Upper lobe of right lung (tissue), 1 donor: ENCODE measurements around the gene DONSON. TPM values are rescaled to one million over a fixed set of nuclear protein-coding genes. Genes with fewer than 3 reads are reported as not detected.

Experiments
- ATAC-seq: fragments of 200-7000 bp; cut with Tn5 transposase; one replicate; pipeline ENCODE4 v1.9.1; 2020; ENCODE audit warnings: mild to moderate bottlenecking, moderate library complexity
- DNase-seq: peaks from one replicate; pipeline ENCODE4 v3.0.0-alpha.2; 2020
- H3K27ac ChIP-seq: fragments of 200-600 bp; one replicate; pipeline ENCODE4 v1.8.0; 2022
- H3K27me3 ChIP-seq: fragments of 200-600 bp; one replicate; pipeline ENCODE4 v1.8.0; 2022; ENCODE audit warnings: mild to moderate bottlenecking
- H3K36me3 ChIP-seq: fragments of 200-600 bp; one replicate; pipeline ENCODE4 v1.8.0; 2022
- H3K4me1 ChIP-seq: fragments of 200-600 bp; one replicate; pipeline ENCODE4 v1.8.0; 2022
- H3K4me3 ChIP-seq: fragments of 200-600 bp; one replicate; pipeline ENCODE4 v1.8.0; 2022; ENCODE audit warnings: mild to moderate bottlenecking
- H3K9me3 ChIP-seq: fragments of 200-600 bp; one replicate; pipeline ENCODE4 v1.8.0; 2022
- CTCF ChIP-seq: fragments of 200-600 bp; IDR thresholded peaks from one replicate; pipeline ENCODE4 v1.8.0; 2022; ENCODE audit warnings: antibody characterized with exemption
- intact Hi-C: fragments of 100-400 bp; cut with DNase I; formaldehyde crosslinking; loops from one replicate; pipeline ENCODE4 v1.11.0; 2022
- total RNA-seq: library from RNA; stranded (reverse); fragmentation: NEBNext Ultra II Directional; extraction: Animal tissue kit (Norgen Biotek cat#: 25700); gene quantifications from one replicate; pipeline ENCODE4 v1.2.1, GENCODE V29; 2021
- donor health status: DM: no; HTN: yes; CAD: no; lungs with severe emphysema.

DONSON gene
- total RNA-seq, 1 donor from 2014 or later = 4.4 TPM

GRCh38 chr21:33569991-33570390, 18.5 kb downstream of the DONSON start:
- no peak for ATAC-seq
- intact Hi-C loops = no loop called here

GRCh38 chr21:33568448-33568847, 20.0 kb downstream of the DONSON start:
- TF ChIP-seq CTCF = no peak
- no peak for ATAC-seq
- Histone ChIP-seq H3K4me1 (no peaks in the 10 kb centered on the region), H3K9me3 (no peaks in the 10 kb centered on the region), H3K4me3 (no peak overlapping the region), H3K36me3 (peaks cover 92% of the 10 kb centered on the region), H3K27me3 (no peaks in the 10 kb centered on the region), H3K27ac (no peak overlapping the region)
- DNase-seq = no peak
- intact Hi-C loops = no loop called here

More at GRCh38 chr21:33569991-33570390, 18.5 kb downstream of the DONSON start:
- no peak for DNase-seq
- no peak overlapping the region for H3K27ac ChIP-seq
- TF ChIP-seq CTCF = no peak
- H3K4me3 ChIP-seq = no peak overlapping the region
- no peaks in the 10 kb centered on the region for H3K4me1 ChIP-seq
- H3K9me3 ChIP-seq = no peaks in the 10 kb centered on the region
- H3K36me3 ChIP-seq = peaks cover 97% of the 10 kb centered on the region
- H3K27me3 ChIP-seq = no peaks in the 10 kb centered on the region

GRCh38 chr21:33567914-33568313, 20.6 kb downstream of the DONSON start:
- no peaks in the 10 kb centered on the region for H3K9me3 ChIP-seq

GRCh38 chr21:33566514-33566913, 22.0 kb downstream of the DONSON start:
- Histone ChIP-seq H3K9me3 (no peaks in the 10 kb centered on the region), H3K27me3 (no peaks in the 10 kb centered on the region), H3K27ac (no peak overlapping the region), H3K4me1 (no peaks in the 10 kb centered on the region), H3K4me3 (no peak overlapping the region), H3K36me3 (peaks cover 91% of the 10 kb centered on the region)
- DNase-seq (no peak), ATAC-seq (no peak)
- intact Hi-C loops = no loop called here
- TF ChIP-seq CTCF = no peak

More at GRCh38 chr21:33567914-33568313, 20.6 kb downstream of the DONSON start:
- H3K4me3 ChIP-seq = no peak overlapping the region
- no peak for TF ChIP-seq CTCF
- H3K4me1 ChIP-seq = no peaks in the 10 kb centered on the region
- no peak overlapping the region for H3K27ac ChIP-seq
- DNase-seq = no peak
- ATAC-seq = no peak
- intact Hi-C loops = no loop called here
- peaks cover 91% of the 10 kb centered on the region for H3K36me3 ChIP-seq
- H3K27me3 ChIP-seq = no peaks in the 10 kb centered on the region

GRCh38 chr21:33562389-33562788, 26.1 kb downstream of the DONSON start:
- H3K4me3 ChIP-seq = no peak overlapping the region
- DNase-seq = no peak
- no peak for ATAC-seq
- intact Hi-C loops = no loop called here
- peaks cover 3% of the 10 kb centered on the region for H3K4me1 ChIP-seq
- H3K36me3 ChIP-seq = peaks cover 91% of the 10 kb centered on the region
- H3K9me3 ChIP-seq = no peaks in the 10 kb centered on the region
- TF ChIP-seq CTCF = no peak
- H3K27me3 ChIP-seq = no peaks in the 10 kb centered on the region
- H3K27ac ChIP-seq = no peak overlapping the region

GRCh38 chr21:33561373-33561772, 27.1 kb downstream of the DONSON start:
- DNase-seq (no peak), ATAC-seq (no peak)
- no peak overlapping the region for H3K4me3 ChIP-seq
- no peak overlapping the region for H3K27ac ChIP-seq
- peaks cover 3% of the 10 kb centered on the region for H3K4me1 ChIP-seq
- no peaks in the 10 kb centered on the region for H3K27me3 ChIP-seq
- intact Hi-C loops = no loop called here
- peaks cover 91% of the 10 kb centered on the region for H3K36me3 ChIP-seq
- no peaks in the 10 kb centered on the region for H3K9me3 ChIP-seq
- TF ChIP-seq CTCF = no peak
